AG09319 (cell line): ENCODE measurements around the gene SLIT3.

ENCODE experiments used
- DNase-seq: peaks from one replicate; pipeline ENCODE4 v3.0.0-alpha.2; 2010; ENCODE audit warnings: low read depth; ENCODE audit errors: extremely low read depth
- TF ChIP-seq, protein P1 (sequence below): IDR thresholded peaks from 2 replicates; pipeline ENCODE4 v1.5.1; 2011; ENCODE audit warnings: low read depth, mild to moderate bottlenecking, inconsistent platforms, low read length, moderate library complexity

Gene SLIT3

DNA sequence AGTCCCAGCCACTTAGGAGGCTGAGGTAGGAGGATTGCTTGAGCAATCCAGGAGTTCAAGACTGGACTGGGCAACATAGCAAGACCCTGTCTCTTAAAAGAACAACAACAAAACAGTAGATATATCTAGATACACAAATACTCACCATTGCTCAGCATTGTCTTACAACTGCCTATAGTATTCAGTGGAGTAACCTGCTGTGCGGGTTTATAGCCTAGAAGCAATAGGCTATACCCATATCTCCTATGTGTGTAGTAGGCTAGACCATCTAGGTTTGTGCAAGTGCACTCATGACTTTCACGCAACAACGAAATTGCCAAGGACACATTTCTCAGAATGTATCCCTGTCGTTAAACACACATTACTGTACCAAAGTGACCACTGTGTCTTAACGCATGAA is 44.7 kb downstream of the SLIT3 start:
- TF ChIP-seq, protein P1, sequence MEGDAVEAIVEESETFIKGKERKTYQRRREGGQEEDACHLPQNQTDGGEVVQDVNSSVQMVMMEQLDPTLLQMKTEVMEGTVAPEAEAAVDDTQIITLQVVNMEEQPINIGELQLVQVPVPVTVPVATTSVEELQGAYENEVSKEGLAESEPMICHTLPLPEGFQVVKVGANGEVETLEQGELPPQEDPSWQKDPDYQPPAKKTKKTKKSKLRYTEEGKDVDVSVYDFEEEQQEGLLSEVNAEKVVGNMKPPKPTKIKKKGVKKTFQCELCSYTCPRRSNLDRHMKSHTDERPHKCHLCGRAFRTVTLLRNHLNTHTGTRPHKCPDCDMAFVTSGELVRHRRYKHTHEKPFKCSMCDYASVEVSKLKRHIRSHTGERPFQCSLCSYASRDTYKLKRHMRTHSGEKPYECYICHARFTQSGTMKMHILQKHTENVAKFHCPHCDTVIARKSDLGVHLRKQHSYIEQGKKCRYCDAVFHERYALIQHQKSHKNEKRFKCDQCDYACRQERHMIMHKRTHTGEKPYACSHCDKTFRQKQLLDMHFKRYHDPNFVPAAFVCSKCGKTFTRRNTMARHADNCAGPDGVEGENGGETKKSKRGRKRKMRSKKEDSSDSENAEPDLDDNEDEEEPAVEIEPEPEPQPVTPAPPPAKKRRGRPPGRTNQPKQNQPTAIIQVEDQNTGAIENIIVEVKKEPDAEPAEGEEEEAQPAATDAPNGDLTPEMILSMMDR = no peak
- DNase-seq = no peak

DNA sequence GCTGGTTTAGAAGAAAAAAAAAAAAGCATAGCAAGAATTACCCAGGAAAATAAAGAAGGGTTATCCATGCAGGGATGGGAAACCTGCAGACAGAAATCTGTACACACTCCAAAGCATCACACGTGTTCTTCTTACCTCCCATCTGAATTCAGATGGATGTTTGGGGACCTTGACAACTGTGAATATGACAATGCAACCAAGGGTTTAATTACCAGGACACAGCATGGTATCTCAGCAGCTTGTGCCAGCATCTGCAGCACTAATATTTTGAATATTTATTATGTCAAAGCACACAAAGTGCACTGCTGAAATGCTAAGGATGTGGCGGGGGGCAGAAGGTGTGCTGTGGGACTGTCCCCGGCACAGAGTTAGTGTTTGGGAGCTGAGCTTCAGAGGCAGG is 47.9 kb downstream of the SLIT3 start:
- TF ChIP-seq, protein P1 = no peak
- no peak for DNase-seq

- TF ChIP-seq, protein P1 = no peak
- no peak for DNase-seq
These were observed 49.4 kb downstream of the SLIT3 start for GRCh38 chr5:169251333-169252084.

DNA sequence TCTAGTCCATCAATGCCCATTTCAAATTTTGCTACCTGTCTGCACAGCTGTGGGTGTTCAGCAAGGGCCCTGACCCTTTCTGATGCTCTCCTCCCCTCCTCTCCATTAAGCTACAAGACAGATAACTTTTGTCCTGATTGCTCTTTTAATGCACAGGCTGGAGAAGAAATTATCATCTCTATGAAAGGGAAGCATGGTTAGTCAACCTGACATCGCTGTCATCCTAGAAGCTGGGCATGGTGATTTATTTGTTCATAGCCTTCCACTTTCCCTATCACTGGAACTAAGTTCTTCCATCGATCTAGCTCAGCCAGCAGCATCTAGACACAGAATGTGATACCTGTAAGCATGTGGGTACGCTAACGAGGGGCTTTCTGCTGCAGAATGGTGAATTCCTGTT is 50.1 kb downstream of the SLIT3 start:
- DNase-seq = no peak
- TF ChIP-seq, protein P1 = no peak

DNA sequence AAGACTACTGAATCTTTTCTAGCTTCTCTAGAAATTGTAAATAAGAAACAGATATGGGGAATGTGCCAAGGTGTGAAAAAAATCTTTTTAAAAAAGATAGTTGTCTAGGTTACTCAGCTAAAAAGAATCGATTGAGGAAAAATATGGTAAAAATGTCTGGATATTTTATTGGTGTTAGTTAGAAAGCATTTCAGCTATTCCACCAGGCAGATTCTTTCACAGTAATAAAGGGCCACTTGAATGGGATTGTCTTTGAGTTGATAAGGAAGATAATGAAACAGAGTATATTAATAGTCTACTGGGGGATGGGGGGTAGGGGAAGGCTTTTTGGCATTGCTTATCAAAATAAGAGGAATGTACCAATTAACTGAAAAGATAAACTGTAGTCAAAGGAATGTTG is 51.9 kb downstream of the SLIT3 start:
- TF ChIP-seq, protein P1 = no peak
- DNase-seq = no peak

DNA sequence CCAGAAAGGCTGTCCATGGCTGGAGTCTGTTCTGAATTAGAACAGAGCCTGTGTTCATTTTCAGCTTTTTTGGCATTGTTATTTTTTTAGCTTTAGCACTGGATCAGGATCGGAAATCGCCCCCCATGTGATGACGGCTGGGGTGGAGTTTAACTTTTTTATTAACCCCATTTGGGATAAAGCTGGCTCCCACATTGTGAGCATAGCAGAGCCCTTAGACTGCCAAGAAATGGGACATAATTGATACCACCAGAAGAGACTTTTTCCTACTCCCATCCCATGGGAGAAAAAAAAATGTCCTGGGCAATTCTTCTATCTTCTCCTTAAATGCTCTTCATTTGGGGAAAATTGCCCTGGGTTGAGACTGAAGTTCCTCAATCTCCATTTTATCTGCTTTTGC is 52.4 kb downstream of the SLIT3 start:
- TF ChIP-seq, protein P1 = no peak
- no peak for DNase-seq

- TF ChIP-seq, protein P1 = no peak
- DNase-seq = no peak
These were observed 56.1 kb downstream of the SLIT3 start for GRCh38 chr5:169244812-169245211.
